Fibroblast of the aortic adventitia (primary cell): ENCODE measurements around the gene NME1. TPM values are rescaled to one million over a fixed set of nuclear protein-coding genes. Genes with fewer than 3 reads are reported as not detected.
"Not testable (repeated sequence)": the region's sequence is repeated elsewhere in the genome, so short reads cannot be mapped to it uniquely, and the experiment has no call there.

ENCODE experiments used
- DNase-seq: peaks from one replicate; pipeline ENCODE4 v3.0.0-alpha.2; 2010; ENCODE audit warnings: low read depth
- H3K4me3 ChIP-seq: 2 replicates; pipeline ENCODE4 v1.5.1; 2011; ENCODE audit warnings: low read depth, mild to moderate bottlenecking, control low read depth, low read length, moderate library complexity
- CTCF ChIP-seq: IDR thresholded peaks from 2 replicates; pipeline ENCODE4 v1.5.1; 2011; ENCODE audit warnings: mild to moderate bottlenecking, low read length, control low read depth, inconsistent platforms; ENCODE audit not compliant: insufficient read depth
- total RNA-seq: library from RNA; depleted of rRNA; stranded (reverse); fragments of >200 nt; gene quantifications from 2 replicates; pipeline ENCODE4 v1.2.3, GENCODE V29; 2012; ENCODE audit warnings: low replicate concordance

The NME1 gene
- total RNA-seq, 1 donor, result 138 TPM

GRCh38 chr17:51120357-51120738 lies 33.0 kb upstream of the NME1 start:
- peak overlapping the region; percentile 97 for H3K4me3 ChIP-seq
- TF ChIP-seq CTCF, result no peak

GRCh38 chr17:51120739-51121619 lies 32.4 kb upstream of the NME1 start, which contains the start of gene SPAG9:
Gene SPAG9 (minus strand): TSS chr17:51120868. CDS start chr17:51120656, 212 bp downstream.
- peak; percentile 97 for DNase-seq
- no peak for TF ChIP-seq CTCF
- peak within 1 kb of the TSS; percentile 97 for H3K4me3 ChIP-seq

More at GRCh38 chr17:51120357-51120738, 33.0 kb upstream of the NME1 start:
- no peak for DNase-seq

GRCh38 chr17:51121620-51122472 lies 31.5 kb upstream of the NME1 start:
- no peak for TF ChIP-seq CTCF
- H3K4me3 ChIP-seq, result peak overlapping the region; percentile 77
- DNase-seq, result peak; percentile 92

GRCh38 chr17:51122473-51123115 lies 30.8 kb upstream of the NME1 start:
- DNase-seq, result not testable (repeated sequence)

GRCh38 chr17:51124640-51125503 lies 28.5 kb upstream of the NME1 start:
- no peak for DNase-seq
- no peak for TF ChIP-seq CTCF
- H3K4me3 ChIP-seq, result no peak overlapping the region

More at GRCh38 chr17:51122473-51123115, 30.8 kb upstream of the NME1 start:
- not testable (repeated sequence) for H3K4me3 ChIP-seq

- H3K4me3 ChIP-seq, result no peak overlapping the region
- peak; percentile 56 for DNase-seq
- no peak for TF ChIP-seq CTCF
Measured at GRCh38 chr17:51128076-51128475, 25.3 kb upstream of the NME1 start.
